Peyer's patch (tissue), 4 donors: ENCODE measurements around the gene OR3A2. TPM values are rescaled to one million over a fixed set of nuclear protein-coding genes. Genes with fewer than 3 reads are reported as not detected.
"Not testable (repeated sequence)": the region's sequence is repeated elsewhere in the genome, so short reads cannot be mapped to it uniquely, and the experiment has no call there.

Source experiments
- DNase-seq, 3 donors: peaks; one replicate each; pipeline ENCODE4 v3.0.0-alpha.2; 2017 to 2019
- H3K27ac ChIP-seq, 4 donors: fragments of 200-600 bp; sonication (generic); one replicate each; pipeline ENCODE4 v1.5.1; 2016 to 2019
- H3K27me3 ChIP-seq, 2 donors: fragments of 200-600 bp; sonication (generic); one replicate each; pipeline ENCODE4 v1.5.1; 2019
- H3K36me3 ChIP-seq, 3 donors: fragments of 200-600 bp; sonication (generic); one replicate each; pipeline ENCODE4 v1.5.1; 2016 to 2019
- H3K4me1 ChIP-seq, 4 donors: fragments of 200-600 bp; sonication (generic); one replicate each; pipeline ENCODE4 v1.5.1; 2016 to 2019
- H3K4me3 ChIP-seq, 4 donors: fragments of 200-600 bp; sonication (generic); 1 replicate in 3 of 4; 2 replicates in 1 of 4; pipeline ENCODE4 v1.5.1; 2016 to 2019; ENCODE audit warnings: mild to moderate bottlenecking in 1 of 4
- H3K9me3 ChIP-seq, 4 donors: fragments of 200-600 bp; sonication (generic); one replicate each; pipeline ENCODE4 v1.5.1; 2016 to 2019; ENCODE audit warnings: mild to moderate bottlenecking in 1 of 4
- CTCF ChIP-seq, 6 experiments: fragments of 450-650 bp in 4 of 6; fragments of 200-600 bp in 2 of 6; sonication (generic) in 1 of 6; IDR thresholded peaks; one replicate each; pipeline ENCODE4 v1.5.1; 2017 to 2019; ENCODE audit warnings: antibody characterized with exemption in 6 of 6, mild to moderate bottlenecking in 3 of 6, moderate library complexity in 1 of 6
- POLR2A ChIP-seq, 2 donors: fragments of 450-650 bp; IDR thresholded peaks; one replicate each; pipeline ENCODE4 v1.5.1; 2017; ENCODE audit warnings: antibody characterized with exemption in 2 of 2, mild to moderate bottlenecking in 2 of 2, moderate library complexity in 2 of 2
- total RNA-seq, 4 donors: library from RNA; depleted of rRNA; stranded (reverse); fragments of >200 nt; gene quantifications; one replicate each; pipeline ENCODE4 v1.1.0, GENCODE V29; 2016

OR3A2 gene
- total RNA-seq, 4 donors from 2014 or later, result not detected

GRCh38 chr17:3271072-3271848 is 114.8 kb downstream of the OR3A2 start:
- TF ChIP-seq POLR2A (IDR thresholded peaks at IDR 0.05) (no peak), CTCF (IDR thresholded peaks at IDR 0.05) (no peak)
- Histone ChIP-seq H3K4me1 (no peaks in the 10 kb centered on the region), H3K27ac (no peak overlapping the region), H3K27me3 (no peaks in the 10 kb centered on the region), H3K4me3 (no peak overlapping the region), H3K36me3 (no peaks in the 10 kb centered on the region), H3K9me3 (no peaks in the 10 kb centered on the region)
- DNase-seq, result no peak

- H3K27me3 ChIP-seq, result no peaks in the 10 kb centered on the region
- no peak overlapping the region for H3K27ac ChIP-seq
- no peaks in the 10 kb centered on the region for H3K9me3 ChIP-seq
- H3K4me3 ChIP-seq, result no peak overlapping the region
- no peaks in the 10 kb centered on the region for H3K4me1 ChIP-seq
- H3K36me3 ChIP-seq, result no peaks in the 10 kb centered on the region
- no peak for DNase-seq
- TF ChIP-seq POLR2A (IDR thresholded peaks at IDR 0.05) (no peak), CTCF (IDR thresholded peaks at IDR 0.05) (no peak)
Observed at GRCh38 chr17:3260600-3260999, 125.5 kb downstream of the OR3A2 start.

GRCh38 chr17:3260163-3260562 is 125.9 kb downstream of the OR3A2 start:
- no peak for DNase-seq
- no peak for TF ChIP-seq POLR2A (IDR thresholded peaks at IDR 0.05)
- no peak for TF ChIP-seq CTCF (IDR thresholded peaks at IDR 0.05)
- Histone ChIP-seq H3K4me1 (no peaks in the 10 kb centered on the region), H3K36me3 (no peaks in the 10 kb centered on the region), H3K9me3 (no peaks in the 10 kb centered on the region), H3K27me3 (no peaks in the 10 kb centered on the region), H3K4me3 (no peak overlapping the region), H3K27ac (no peak overlapping the region)

GRCh38 chr17:3256575-3256974 is 129.5 kb downstream of the OR3A2 start:
- no peak for DNase-seq
- Histone ChIP-seq H3K4me3 (no peak overlapping the region), H3K9me3 (no peaks in the 10 kb centered on the region), H3K27me3 (no peaks in the 10 kb centered on the region), H3K4me1 (no peaks in the 10 kb centered on the region), H3K36me3 (no peaks in the 10 kb centered on the region), H3K27ac (no peak overlapping the region)
- TF ChIP-seq POLR2A (IDR thresholded peaks at IDR 0.05) (no peak), CTCF (IDR thresholded peaks at IDR 0.05) (no peak)

- H3K4me3 ChIP-seq, DNase-seq, H3K27ac ChIP-seq, H3K36me3 ChIP-seq, H3K9me3 ChIP-seq, H3K4me1 ChIP-seq, H3K27me3 ChIP-seq: not testable (repeated sequence)
Observed at GRCh38 chr17:3249013-3249412, 137.1 kb downstream of the OR3A2 start.

GRCh38 chr17:3244841-3245240 is 141.3 kb downstream of the OR3A2 start:
- not testable (repeated sequence) for H3K27me3 ChIP-seq, H3K9me3 ChIP-seq, H3K36me3 ChIP-seq

GRCh38 chr17:3241044-3241443 is 145.1 kb downstream of the OR3A2 start:
- not testable (repeated sequence) for H3K27ac ChIP-seq, H3K36me3 ChIP-seq, H3K27me3 ChIP-seq, DNase-seq, H3K4me1 ChIP-seq, H3K9me3 ChIP-seq, H3K4me3 ChIP-seq

More at GRCh38 chr17:3244841-3245240, 141.3 kb downstream of the OR3A2 start:
- DNase-seq, H3K4me1 ChIP-seq, H3K4me3 ChIP-seq, H3K27ac ChIP-seq: not testable (repeated sequence)

- peak in 2 of 3 donors; percentile 26 to 47 for DNase-seq
- not testable (repeated sequence) for H3K4me1 ChIP-seq, H3K27me3 ChIP-seq, H3K36me3 ChIP-seq, H3K4me3 ChIP-seq, H3K27ac ChIP-seq, H3K9me3 ChIP-seq
Observed at GRCh38 chr17:3238685-3239084, 147.4 kb downstream of the OR3A2 start.

GRCh38 chr17:3232300-3232699 is 153.8 kb downstream of the OR3A2 start:
- H3K27ac ChIP-seq, result not testable (repeated sequence)

More at GRCh38 chr17:3232300-3232699, 153.8 kb downstream of the OR3A2 start:
- not testable (repeated sequence) for H3K4me1 ChIP-seq, H3K36me3 ChIP-seq, H3K27me3 ChIP-seq, H3K9me3 ChIP-seq, DNase-seq, H3K4me3 ChIP-seq
